PFSK-1 (cell line): ENCODE results near the gene WRAP73.

Experiments
- POLR2AphosphoS5 ChIP-seq: IDR thresholded peaks from 2 replicates; pipeline ENCODE4 v1.6.1; 2012; ENCODE audit warnings: low read depth, mild to moderate bottlenecking, control low read depth, low read length, moderate library complexity
- REST ChIP-seq, 2 experiments: IDR thresholded peaks; 2 replicates each; pipeline versions ENCODE4 v1.6.1 to v1.8.0; 2011 to 2012; ENCODE audit warnings: low read depth in 2 of 2, low read length in 2 of 2, control low read depth in 1 of 2, inconsistent platforms in 1 of 2, mild to moderate bottlenecking in 1 of 2, moderate library complexity in 1 of 2; ENCODE audit not compliant: insufficient read depth in 1 of 2
- SIN3A ChIP-seq: IDR thresholded peaks from 2 replicates; pipeline ENCODE4 v1.6.1; 2012; ENCODE audit warnings: mild to moderate bottlenecking, low read length, moderate library complexity, borderline replicate concordance; ENCODE audit not compliant: insufficient read depth
- TAF1 ChIP-seq: IDR thresholded peaks from 2 replicates; pipeline ENCODE4 v1.6.1; 2012; ENCODE audit warnings: low read length, control low read depth, borderline replicate concordance; ENCODE audit not compliant: insufficient read depth

GRCh38 chr1:3603156-3603555 lies 46.7 kb downstream of the WRAP73 start:
- TF ChIP-seq TAF1 (no peak), POLR2AphosphoS5 (no peak), REST (IDR thresholded peaks at IDR 0.05; ENCODE audit: insufficient read depth in 1 of 2, low read depth in 2 of 2, low read length in 2 of 2) (no peak), SIN3A (no peak)
